Small intestine (tissue), 7 donors: ENCODE measurements around the gene TRAF5. TPM values are rescaled to one million over a fixed set of nuclear protein-coding genes. Genes with fewer than 3 reads are reported as not detected.
A peak's percentile ranks its signal among the peaks of the same experiment; 100 is the strongest.
"Not testable (repeated sequence)": the region's sequence is repeated elsewhere in the genome, so short reads cannot be mapped to it uniquely, and the experiment has no call there.

Source experiments
- DNase-seq, 2 donors: peaks; one replicate each; pipeline versions ENCODE4 v3.0.0 to v3.0.0-alpha.2; 2013
- FAIRE-seq: peaks from 2 replicates; lab custom pipeline; 2012; peaks lifted over from hg19 to GRCh38; lab: Jason Lieb, UNC
- H3K27ac ChIP-seq, 3 donors: one replicate each; pipeline ENCODE4 v1.5.1; 2013; ENCODE audit warnings: low read length in 2 of 3, mild to moderate bottlenecking in 2 of 3, control low read depth in 1 of 3, inconsistent platforms in 1 of 3, low read depth in 1 of 3, moderate library complexity in 1 of 3
- H3K27me3 ChIP-seq, 3 donors: one replicate each; pipeline ENCODE4 v1.6.1; 2013; ENCODE audit warnings: low read length in 3 of 3, inconsistent platforms in 1 of 3; ENCODE audit not compliant: control insufficient read depth in 3 of 3, insufficient read depth in 3 of 3
- H3K36me3 ChIP-seq, 3 donors: one replicate each; pipeline ENCODE4 v1.6.1; 2013; ENCODE audit warnings: low read length in 3 of 3, inconsistent platforms in 1 of 3, low read depth in 1 of 3, mild to moderate bottlenecking in 1 of 3, moderate library complexity in 1 of 3; ENCODE audit not compliant: control insufficient read depth in 3 of 3, insufficient read depth in 2 of 3
- H3K4me1 ChIP-seq, 3 donors: one replicate each; pipeline ENCODE4 v1.6.1; 2013; ENCODE audit warnings: low read length in 2 of 3, inconsistent platforms in 1 of 3, low read depth in 1 of 3, mild to moderate bottlenecking in 1 of 3, moderate library complexity in 1 of 3; ENCODE audit not compliant: control insufficient read depth in 3 of 3, insufficient read depth in 2 of 3
- H3K4me3 ChIP-seq, 3 donors: one replicate each; pipeline ENCODE4 v1.5.1; 2013; ENCODE audit warnings: low read length in 3 of 3, control low read depth in 1 of 3, inconsistent platforms in 1 of 3, low read depth in 1 of 3, mild to moderate bottlenecking in 1 of 3, moderate library complexity in 1 of 3
- H3K9me3 ChIP-seq, 2 donors: one replicate each; pipeline ENCODE4 v1.6.1; 2013; ENCODE audit warnings: low read depth in 1 of 2, low read length in 1 of 2; ENCODE audit not compliant: control insufficient read depth in 2 of 2, insufficient read depth in 1 of 2
- WGBS, 3 donors: extraction: QIAGEN DNeasy Blood & Tissue Kit; methylation state at CpG; one replicate each; pipeline ENCODE4 v1.1.7; 2013; 5-methylcytosine and 5-hydroxymethylcytosine counted together
- polyA plus RNA-seq, 4 donors: library from polyadenylated mRNA; stranded (reverse) in 3 of 4; unstranded in 1 of 4; fragments of 200-250 nt in 3 of 4; fragments of 120-200 nt in 1 of 4; gene quantifications; one replicate each; pipeline versions ENCODE4 v1.2.1 to v1.2.3, GENCODE V29; 2013
- donor health status: healthy with polysubstance abuse.
- donor health status: control.
- donor health status: control.
- donor health status: Bipolar disorder and iron deficiency.
- donor health status: healthy.

Gene TRAF5
- polyA plus RNA-seq, 4 donors: 0.67 to 11.9 (median 3.7) TPM

DNA sequence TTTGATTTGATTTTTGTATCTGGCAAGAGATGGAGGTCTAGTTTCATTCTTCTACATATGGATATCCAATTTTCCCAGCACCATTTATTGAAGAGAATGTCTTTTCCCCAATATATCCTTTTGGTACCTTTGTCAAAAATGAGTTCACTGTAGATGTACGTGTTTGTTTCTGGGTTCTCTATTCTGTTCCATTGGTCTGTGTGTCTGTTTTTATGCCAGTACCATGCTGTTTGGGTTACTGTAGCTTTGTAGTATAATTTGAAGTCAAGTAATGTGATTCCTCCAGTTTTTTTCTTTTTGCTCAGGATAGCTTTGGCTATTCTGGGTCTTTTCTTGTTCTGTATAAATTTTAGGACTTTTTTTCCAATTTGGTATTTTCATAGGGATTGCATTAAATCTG is 75.1 kb downstream of the TRAF5 start:
- not testable (repeated sequence) for H3K4me3 ChIP-seq, H3K27ac ChIP-seq, H3K27me3 ChIP-seq, H3K9me3 ChIP-seq, H3K36me3 ChIP-seq, DNase-seq, H3K4me1 ChIP-seq, FAIRE-seq
- 97 to 100% (median 97%) methylated on average over 1 of the region's 1 CpG for WGBS, 3 donors

DNA sequence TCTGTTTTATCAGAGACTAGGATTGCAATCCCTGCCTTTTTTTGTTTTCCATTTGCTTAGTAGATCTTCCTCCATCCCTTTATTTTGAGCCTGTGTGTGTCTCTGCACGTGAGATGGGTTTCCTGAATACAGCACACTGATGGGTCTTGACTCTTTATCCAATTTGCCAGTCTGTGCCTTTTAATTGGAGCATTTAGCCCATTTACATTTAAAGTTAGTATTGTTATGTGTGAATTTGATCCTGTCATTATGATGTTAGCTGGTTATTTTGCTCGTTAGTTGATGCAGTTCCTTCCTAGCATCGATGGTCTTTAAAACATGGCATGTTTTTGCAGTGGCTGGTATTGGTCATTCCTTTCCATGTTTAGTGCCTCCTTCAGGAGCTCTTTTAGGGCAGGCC is 79.5 kb downstream of the TRAF5 start:
- 88 to 100% (median 97%) methylated on average over 2 of the region's 3 CpGs for WGBS, 3 donors
- H3K27me3 ChIP-seq: not testable (repeated sequence)

GRCh38 chr1:211407749-211408148 is 81.1 kb downstream of the TRAF5 start:
- not testable (repeated sequence) for H3K4me1 ChIP-seq, H3K4me3 ChIP-seq, H3K9me3 ChIP-seq, FAIRE-seq, H3K27ac ChIP-seq, H3K27me3 ChIP-seq, DNase-seq, H3K36me3 ChIP-seq
- 86 to 95% (median 89%) methylated on average over 7 of the region's 7 CpGs for WGBS, 3 donors

More for the DNA sequence above, 79.5 kb downstream of the TRAF5 start:
- not testable (repeated sequence) for H3K9me3 ChIP-seq, H3K27ac ChIP-seq, FAIRE-seq, H3K4me3 ChIP-seq, H3K4me1 ChIP-seq, H3K36me3 ChIP-seq, DNase-seq

DNA sequence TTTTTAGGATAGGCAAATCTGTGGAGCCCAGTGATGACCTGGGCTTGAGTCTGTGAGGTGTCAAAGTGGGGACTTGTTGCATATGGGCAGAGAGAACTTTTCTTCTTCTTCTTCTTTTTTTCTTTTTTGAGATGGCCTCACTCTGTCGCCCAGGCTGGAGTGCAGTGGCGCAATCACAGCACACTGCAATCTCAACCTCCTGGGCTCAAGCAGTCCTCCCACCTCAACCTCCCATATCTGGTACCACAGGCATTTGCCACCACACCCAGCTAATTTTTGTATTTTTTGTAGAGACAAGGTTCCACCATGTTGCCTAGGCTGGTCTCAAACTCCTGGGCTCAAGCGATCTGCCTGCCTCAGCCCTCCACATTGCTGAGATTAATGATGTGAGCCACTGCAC is 85.0 kb downstream of the TRAF5 start:
- Histone ChIP-seq H3K27me3 (no peaks in the 10 kb centered on the region), H3K9me3 (peaks cover 0 to 6% of the 10 kb centered on the region in 2 donors), H3K36me3 (peaks cover 0 to 6% (median 0%) of the 10 kb centered on the region in 3 donors), H3K4me1 (no peaks in the 10 kb centered on the region), H3K4me3 (no peak overlapping the region), H3K27ac (no peak overlapping the region)
- no peak for DNase-seq
- WGBS, 3 donors: 95 to 98% (median 96%) methylated on average over 3 of the region's 3 CpGs
- FAIRE-seq: no peak

- Histone ChIP-seq H3K4me1 (no peaks in the 10 kb centered on the region), H3K9me3 (no peaks in the 10 kb centered on the region), H3K36me3 (peaks cover 0 to 2% (median 0%) of the 10 kb centered on the region in 3 donors), H3K4me3 (no peak overlapping the region), H3K27ac (no peak overlapping the region), H3K27me3 (no peaks in the 10 kb centered on the region)
- DNase-seq (no peak), FAIRE-seq (no peak)
- 62 to 83% (median 70%) methylated on average over 2 of the region's 2 CpGs for WGBS, 3 donors
Observed at GRCh38 chr1:211415700-211416099, 89.1 kb downstream of the TRAF5 start.

DNA sequence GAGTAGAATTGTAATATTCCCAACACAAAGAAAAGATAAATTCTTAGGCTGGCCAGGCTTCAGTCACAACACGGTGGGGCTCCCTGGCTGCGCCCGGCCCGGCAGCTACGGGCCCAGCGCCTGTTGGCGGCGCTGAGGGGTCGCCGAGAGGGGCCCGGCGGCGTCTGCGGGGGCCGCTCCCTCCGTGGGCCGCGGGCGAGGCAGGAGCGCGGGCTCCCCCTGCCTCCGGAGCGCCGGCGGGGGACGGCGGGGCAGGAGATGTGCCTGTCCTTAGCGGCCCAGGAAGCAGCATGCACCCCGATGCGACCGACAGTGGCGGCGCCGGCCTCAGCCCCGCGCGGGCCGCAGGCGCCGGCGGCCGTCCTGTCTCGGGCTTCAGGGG is 89.6 kb downstream of the TRAF5 start:
- FAIRE-seq, H3K27me3 ChIP-seq, H3K4me1 ChIP-seq, H3K36me3 ChIP-seq, H3K9me3 ChIP-seq: not testable (repeated sequence)
- peak; percentile 10 to 67 for DNase-seq
- peak overlapping the region in 1 of 3 donors; percentile 45 for H3K4me3 ChIP-seq
- H3K27ac ChIP-seq: peak overlapping the region in 2 of 3 donors; percentile 48 to 67
- 8 to 20% (median 10%) methylated on average over 17 to 43 of the region's 43 CpGs for WGBS, 3 donors

DNA sequence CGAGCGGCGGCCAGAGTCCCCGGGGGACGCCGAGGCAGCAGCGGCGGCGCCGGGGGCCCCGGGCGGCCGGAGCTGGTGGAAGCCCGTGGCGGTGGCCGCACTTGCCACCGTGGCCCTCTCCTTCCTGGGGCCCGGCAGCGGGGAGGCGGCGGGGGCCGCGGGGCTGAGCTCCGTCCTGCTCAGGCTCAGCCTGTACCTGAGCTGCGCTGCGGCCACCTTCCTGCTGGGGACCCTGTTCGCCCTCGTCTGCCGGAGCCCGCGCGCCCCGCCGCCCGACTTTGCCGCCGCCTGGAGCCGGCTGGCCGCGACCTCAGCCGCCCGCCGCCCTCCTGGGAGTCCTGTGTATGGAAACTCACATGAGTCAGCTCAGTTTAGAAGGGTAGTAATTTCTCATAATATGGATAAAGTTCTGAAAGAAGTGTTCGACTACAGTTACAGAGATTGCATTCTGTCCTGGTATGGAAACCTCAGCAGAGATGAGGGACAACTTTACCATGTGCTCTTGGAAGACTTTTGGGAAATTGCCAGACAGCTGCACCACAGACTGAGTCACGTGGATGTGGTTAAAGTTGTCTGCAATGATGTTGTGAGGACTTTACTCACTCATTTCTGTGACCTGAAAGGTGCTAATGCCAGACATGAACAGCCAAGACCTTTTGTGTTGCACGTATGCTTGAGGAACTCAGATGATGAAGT is 90.1 kb downstream of the TRAF5 start:
- not testable (repeated sequence) for H3K36me3 ChIP-seq, FAIRE-seq, H3K9me3 ChIP-seq, H3K27me3 ChIP-seq, H3K4me1 ChIP-seq
- DNase-seq: peak; percentile 46 to 74
- Histone ChIP-seq H3K4me3 (peak overlapping the region in 1 of 3 donors; percentile 45), H3K27ac (peak overlapping the region; percentile 44 to 67 (median 48))
- WGBS, 3 donors: 13 to 29% (median 24%) methylated on average over 20 to 46 of the region's 46 CpGs

GRCh38 chr1:211420389-211420788 is 93.8 kb downstream of the TRAF5 start:
- no peaks in the 10 kb centered on the region for H3K36me3 ChIP-seq
- no peak for FAIRE-seq
- H3K27me3 ChIP-seq: no peaks in the 10 kb centered on the region
- H3K4me1 ChIP-seq: no peaks in the 10 kb centered on the region
- H3K9me3 ChIP-seq: no peaks in the 10 kb centered on the region
- H3K4me3 ChIP-seq: no peak overlapping the region
- DNase-seq: peak in 1 of 2 donors; percentile 1
- WGBS, 3 donors: 81 to 88% (median 85%) methylated on average over 2 of the region's 2 CpGs
- H3K27ac ChIP-seq: no peak overlapping the region
